Uterus (tissue), 2 donors: ENCODE measurements around the gene PPM1H.

Source experiments
- POLR2A ChIP-seq, 2 donors: fragments of 450-650 bp; IDR thresholded peaks; one replicate each; pipeline ENCODE4 v1.6.1; 2016; ENCODE audit warnings: antibody characterized with exemption in 2 of 2, mild to moderate bottlenecking in 1 of 2, moderate library complexity in 1 of 2
- TF ChIP-seq, protein P1 (sequence below), 4 experiments: fragments of 200-600 bp in 2 of 4; fragments of 450-650 bp in 2 of 4; sonication (generic) in 2 of 4; IDR thresholded peaks; one replicate each; pipeline ENCODE4 v1.5.1; 2016 to 2019; ENCODE audit warnings: antibody characterized with exemption in 4 of 4, mild to moderate bottlenecking in 2 of 4, moderate library complexity in 1 of 4

DNA sequence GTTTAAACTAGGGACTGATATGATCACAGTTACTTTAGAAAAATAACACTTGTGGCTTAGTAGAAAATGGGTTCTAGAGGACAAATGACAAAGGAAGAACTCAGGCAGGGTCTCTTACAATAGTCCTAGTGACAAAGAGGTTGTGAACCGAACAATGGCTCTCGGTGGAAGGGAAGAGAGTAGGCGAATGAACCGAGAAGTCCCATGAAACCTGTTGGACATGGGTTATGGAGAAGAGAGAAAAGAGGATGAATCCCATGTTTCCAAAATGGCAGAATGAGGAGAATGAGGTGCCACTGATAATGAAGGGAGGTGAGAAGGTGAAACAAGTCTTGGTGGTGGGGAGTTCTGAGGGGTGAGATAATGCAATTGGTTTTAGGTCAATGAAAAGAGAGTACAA lies 94.1 kb downstream of the PPM1H start:
- TF ChIP-seq, protein P1, sequence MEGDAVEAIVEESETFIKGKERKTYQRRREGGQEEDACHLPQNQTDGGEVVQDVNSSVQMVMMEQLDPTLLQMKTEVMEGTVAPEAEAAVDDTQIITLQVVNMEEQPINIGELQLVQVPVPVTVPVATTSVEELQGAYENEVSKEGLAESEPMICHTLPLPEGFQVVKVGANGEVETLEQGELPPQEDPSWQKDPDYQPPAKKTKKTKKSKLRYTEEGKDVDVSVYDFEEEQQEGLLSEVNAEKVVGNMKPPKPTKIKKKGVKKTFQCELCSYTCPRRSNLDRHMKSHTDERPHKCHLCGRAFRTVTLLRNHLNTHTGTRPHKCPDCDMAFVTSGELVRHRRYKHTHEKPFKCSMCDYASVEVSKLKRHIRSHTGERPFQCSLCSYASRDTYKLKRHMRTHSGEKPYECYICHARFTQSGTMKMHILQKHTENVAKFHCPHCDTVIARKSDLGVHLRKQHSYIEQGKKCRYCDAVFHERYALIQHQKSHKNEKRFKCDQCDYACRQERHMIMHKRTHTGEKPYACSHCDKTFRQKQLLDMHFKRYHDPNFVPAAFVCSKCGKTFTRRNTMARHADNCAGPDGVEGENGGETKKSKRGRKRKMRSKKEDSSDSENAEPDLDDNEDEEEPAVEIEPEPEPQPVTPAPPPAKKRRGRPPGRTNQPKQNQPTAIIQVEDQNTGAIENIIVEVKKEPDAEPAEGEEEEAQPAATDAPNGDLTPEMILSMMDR (IDR thresholded peaks at IDR 0.05): no peak
- no peak for TF ChIP-seq POLR2A (IDR thresholded peaks at IDR 0.05)
